BLaER1 treated with 17β-estradiol and CSF1 and Interleukin-3, amounts not matched to agents 10 nM and 100 nM (cell line): ENCODE measurements around the gene DIPK1C.

Experiments used
- H3K27ac ChIP-seq, 11 experiments: shearing (Covaris generic); formaldehyde crosslinking; 2 replicates each; pipeline ENCODE4 v1.8.1; 2022
- H3K27me3 ChIP-seq, 11 experiments: shearing (Covaris generic); formaldehyde crosslinking; 2 replicates each; pipeline ENCODE4 v1.8.1; 2022
- H3K36me3 ChIP-seq, 11 experiments: shearing (Covaris generic); formaldehyde crosslinking; 2 replicates each; pipeline ENCODE4 v1.8.1; 2022
- H3K4me1 ChIP-seq, 10 experiments: shearing (Covaris generic); formaldehyde crosslinking; 2 replicates each; pipeline ENCODE4 v1.8.1; 2022
- H3K4me2 ChIP-seq, 11 experiments: shearing (Covaris generic); formaldehyde crosslinking; 2 replicates each; pipeline ENCODE4 v1.8.1; 2022
- H3K4me3 ChIP-seq, 10 experiments: shearing (Covaris generic); formaldehyde crosslinking; 2 replicates each; pipeline ENCODE4 v1.8.1; 2022
- H3K9ac ChIP-seq, 11 experiments: shearing (Covaris generic); formaldehyde crosslinking; 2 replicates each; pipeline ENCODE4 v1.8.1; 2022
- H3K9me3 ChIP-seq, 11 experiments: shearing (Covaris generic); formaldehyde crosslinking; replicated peaks in 1 of 11; 2 replicates each; pipeline ENCODE4 v1.8.1; 2022
- H4K20me1 ChIP-seq, 11 experiments: shearing (Covaris generic); formaldehyde crosslinking; 2 replicates each; pipeline ENCODE4 v1.8.1; 2022
- Cebpa-rat ChIP-seq, 11 experiments: shearing (Covaris generic); IDR thresholded peaks; 2 replicates each; pipeline ENCODE4 v1.8.1; 2022

Gene DIPK1C

DNA sequence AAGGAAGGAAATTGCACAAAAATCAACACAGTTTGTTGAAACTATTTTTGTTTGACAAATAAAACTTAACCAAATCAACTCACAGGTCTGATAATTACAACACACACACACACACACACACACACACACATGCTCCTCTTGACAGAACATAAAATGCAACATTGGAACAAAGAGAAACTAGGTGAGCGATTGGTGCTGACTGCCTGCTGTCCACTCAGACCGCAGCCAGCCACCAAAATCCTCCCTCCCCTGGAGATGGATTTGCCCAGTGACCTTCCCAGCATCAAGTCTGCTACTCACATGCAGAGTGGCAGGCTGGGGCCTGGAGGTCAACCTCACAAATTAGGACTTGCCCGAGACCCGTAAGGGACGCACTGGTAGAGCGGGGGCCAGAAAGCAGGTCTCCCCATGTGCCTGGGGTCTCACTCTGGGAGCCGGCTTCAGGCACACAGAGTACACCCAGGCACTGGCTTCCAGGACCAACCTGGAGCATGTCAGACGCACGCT is 61.4 kb downstream of the DIPK1C start:
- peaks cover 0 to 44% (median 33%) of the 10 kb centered on the region in 11 experiments; a peak in 17 of 22 replicates for H3K9me3 ChIP-seq
- H3K4me3 ChIP-seq, result no peak overlapping the region; a peak in 1 of 20 replicates
- H3K4me1 ChIP-seq, result peaks cover 49 to 93% (median 83%) of the 10 kb centered on the region in 10 experiments

DNA sequence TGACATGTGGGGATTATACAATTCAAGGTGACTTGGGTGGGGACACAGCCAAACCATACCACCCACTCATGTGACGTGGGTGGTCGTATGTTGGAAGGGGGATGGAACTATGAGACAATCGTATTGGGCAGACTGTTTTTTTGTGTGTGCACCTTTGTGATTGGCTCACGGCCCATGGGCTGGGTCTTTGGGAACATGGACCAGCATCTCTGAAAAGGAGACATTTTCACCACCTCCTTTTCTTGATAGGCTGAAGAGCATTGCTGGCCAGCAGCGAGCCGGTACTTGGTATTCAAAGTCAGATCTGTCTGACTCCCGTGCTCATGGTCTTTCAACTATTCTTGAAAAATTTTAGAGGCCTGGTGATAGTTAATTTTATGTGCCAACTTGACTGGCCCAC is 62.1 kb downstream of the DIPK1C start:
- TF ChIP-seq Cebpa-rat (IDR thresholded peaks at IDR 0.05), result no peak
- peak overlapping the region in 9 of 11 experiments; percentile 39 to 89 (median 82); a peak in 16 of 22 replicates for H3K4me2 ChIP-seq
- H3K4me1 ChIP-seq, result peaks cover 43 to 93% (median 83%) of the 10 kb centered on the region in 10 experiments
- no peak overlapping the region for H3K9ac ChIP-seq
- H3K27me3 ChIP-seq, result no peaks in the 10 kb centered on the region
- peaks cover 2 to 51% (median 39%) of the 10 kb centered on the region in 11 experiments; a peak in 20 of 22 replicates for H3K9me3 ChIP-seq
- H3K27ac ChIP-seq, result peak overlapping the region in 8 of 11 experiments; percentile 88 to 100 (median 98); a peak in 16 of 22 replicates
- no peaks in the 10 kb centered on the region for H4K20me1 ChIP-seq
- peak overlapping the region in 1 of 10 experiments; percentile 31; a peak in 4 of 20 replicates for H3K4me3 ChIP-seq
- peaks cover 0 to 7% (median 0%) of the 10 kb centered on the region in 11 experiments; a peak in 2 of 22 replicates for H3K36me3 ChIP-seq

More for the DNA sequence above, 61.4 kb downstream of the DIPK1C start:
- Histone ChIP-seq H3K27ac (peak overlapping the region in 9 of 11 experiments; percentile 24 to 100 (median 97); a peak in 17 of 22 replicates), H3K36me3 (peaks cover 0 to 7% (median 0%) of the 10 kb centered on the region in 11 experiments; a peak in 2 of 22 replicates), H3K9ac (peak overlapping the region in 8 of 11 experiments; percentile 18 to 95 (median 88); a peak in 12 of 22 replicates), H4K20me1 (no peaks in the 10 kb centered on the region), H3K4me2 (peak overlapping the region in 10 of 11 experiments; percentile 3 to 90 (median 84); a peak in 19 of 22 replicates), H3K27me3 (no peaks in the 10 kb centered on the region)
- no peak for TF ChIP-seq Cebpa-rat (IDR thresholded peaks at IDR 0.05)

DNA sequence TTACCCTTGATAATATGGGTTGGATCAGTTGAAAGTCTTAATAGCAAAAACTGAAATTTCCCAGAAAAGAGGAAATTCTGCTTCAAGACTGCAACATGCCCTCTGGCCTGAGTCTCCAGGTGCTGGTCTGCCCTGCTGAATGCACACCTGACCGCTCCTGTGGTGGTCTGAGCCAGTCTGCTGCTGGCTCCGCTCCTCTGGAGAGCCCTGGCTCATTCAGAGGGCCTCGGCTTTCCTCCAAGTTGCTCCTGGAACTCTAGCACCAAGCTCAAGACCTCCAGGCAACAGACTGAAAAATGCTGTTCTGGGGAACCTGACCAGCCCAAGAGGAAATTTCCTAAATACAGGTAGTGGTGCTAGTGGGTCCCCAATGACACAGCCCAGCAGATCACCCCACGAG is 64.8 kb downstream of the DIPK1C start:
- Histone ChIP-seq H3K9me3 (peaks cover 5 to 68% (median 47%) of the 10 kb centered on the region in 11 experiments; a peak in 20 of 22 replicates), H3K27ac (peak overlapping the region in 7 of 11 experiments; percentile 27 to 66 (median 49); a peak in 13 of 22 replicates), H3K36me3 (peaks cover 0 to 7% (median 0%) of the 10 kb centered on the region in 11 experiments; a peak in 2 of 22 replicates), H4K20me1 (no peaks in the 10 kb centered on the region), H3K9ac (0 out of 22 replicates have a peak overlapping the region, but pooled peaks of 1 of the 11 experiments have one; percentile 1), H3K4me2 (peak overlapping the region in 8 of 11 experiments; percentile 5 to 56 (median 40); a peak in 12 of 22 replicates), H3K27me3 (no peaks in the 10 kb centered on the region), H3K4me3 (no peak overlapping the region), H3K4me1 (peaks cover 23 to 91% (median 78%) of the 10 kb centered on the region in 10 experiments)
- no peak for TF ChIP-seq Cebpa-rat (IDR thresholded peaks at IDR 0.05)

DNA sequence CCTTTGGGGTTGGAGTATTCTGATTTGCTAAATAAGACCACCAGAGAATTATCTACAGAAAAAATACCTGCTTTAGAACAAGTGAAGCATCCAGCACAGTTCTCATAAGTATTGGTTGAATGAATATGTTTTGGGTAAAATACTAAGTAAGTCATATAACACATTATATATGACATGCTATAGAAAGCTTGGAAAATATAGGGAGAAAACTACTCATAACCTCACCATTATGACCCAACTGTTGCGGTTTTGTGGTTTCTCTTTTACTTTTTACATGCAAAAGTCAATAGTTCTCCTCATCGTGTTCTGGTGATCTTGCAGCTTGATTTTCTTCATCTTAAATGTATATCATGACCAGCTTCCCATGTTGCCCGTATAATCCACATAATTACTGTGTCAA is 66.2 kb downstream of the DIPK1C start:
- no peak for TF ChIP-seq Cebpa-rat (IDR thresholded peaks at IDR 0.05)
- H3K27ac ChIP-seq, result peak overlapping the region in 7 of 11 experiments; percentile 36 to 66 (median 49); a peak in 8 of 22 replicates
- H3K4me3 ChIP-seq, result no peak overlapping the region; a peak in 1 of 20 replicates
- no peak overlapping the region for H3K9ac ChIP-seq
- H3K4me2 ChIP-seq, result peak overlapping the region in 8 of 11 experiments; percentile 30 to 56 (median 42); a peak in 14 of 22 replicates
- no peaks in the 10 kb centered on the region for H3K27me3 ChIP-seq
- peaks cover 5 to 65% (median 43%) of the 10 kb centered on the region in 11 experiments; a peak in 20 of 22 replicates for H3K9me3 ChIP-seq
- no peaks in the 10 kb centered on the region for H4K20me1 ChIP-seq
- H3K36me3 ChIP-seq, result peaks cover 0 to 7% (median 0%) of the 10 kb centered on the region in 11 experiments; a peak in 2 of 22 replicates
- H3K4me1 ChIP-seq, result peaks cover 12 to 76% (median 63%) of the 10 kb centered on the region in 10 experiments; a peak in 18 of 20 replicates

DNA sequence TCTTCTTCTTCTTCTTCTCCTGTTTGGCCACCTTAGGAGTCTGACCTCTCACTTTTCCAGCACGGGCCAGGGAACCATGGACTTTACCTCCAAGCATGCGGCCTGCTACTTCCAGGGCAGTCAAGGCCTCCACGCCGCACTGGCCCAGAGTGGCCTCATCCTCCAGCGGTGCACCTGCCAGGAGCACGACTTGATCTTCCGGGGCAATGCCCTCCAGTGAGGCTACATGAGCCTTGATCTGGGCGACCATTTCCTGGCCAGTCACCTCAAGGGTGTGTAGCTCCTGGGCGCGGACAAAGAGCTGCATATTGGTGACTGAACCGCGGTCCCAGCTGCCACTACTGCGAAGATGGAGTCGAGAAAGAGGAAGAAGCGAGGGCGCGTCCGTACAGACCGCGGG is 67.1 kb downstream of the DIPK1C start:
- peaks cover 4 to 56% (median 37%) of the 10 kb centered on the region in 11 experiments; a peak in 20 of 22 replicates for H3K9me3 ChIP-seq
- H3K36me3 ChIP-seq, result peaks cover 0 to 7% (median 0%) of the 10 kb centered on the region in 11 experiments; a peak in 2 of 22 replicates
- no peak overlapping the region for H3K9ac ChIP-seq
- H3K27ac ChIP-seq, result peak overlapping the region in 7 of 11 experiments; percentile 36 to 66 (median 49); a peak in 13 of 22 replicates
- H3K4me3 ChIP-seq, result 0 out of 20 replicates have a peak overlapping the region, but pooled peaks of 2 of the 10 experiments have one; percentile 4 to 15
- TF ChIP-seq Cebpa-rat (IDR thresholded peaks at IDR 0.05), result no peak
- H3K4me2 ChIP-seq, result peak overlapping the region in 8 of 11 experiments; percentile 30 to 56 (median 42); a peak in 11 of 22 replicates
- peaks cover 12 to 69% (median 54%) of the 10 kb centered on the region in 10 experiments; a peak in 18 of 20 replicates for H3K4me1 ChIP-seq
- no peaks in the 10 kb centered on the region for H3K27me3 ChIP-seq
- H4K20me1 ChIP-seq, result no peaks in the 10 kb centered on the region

DNA sequence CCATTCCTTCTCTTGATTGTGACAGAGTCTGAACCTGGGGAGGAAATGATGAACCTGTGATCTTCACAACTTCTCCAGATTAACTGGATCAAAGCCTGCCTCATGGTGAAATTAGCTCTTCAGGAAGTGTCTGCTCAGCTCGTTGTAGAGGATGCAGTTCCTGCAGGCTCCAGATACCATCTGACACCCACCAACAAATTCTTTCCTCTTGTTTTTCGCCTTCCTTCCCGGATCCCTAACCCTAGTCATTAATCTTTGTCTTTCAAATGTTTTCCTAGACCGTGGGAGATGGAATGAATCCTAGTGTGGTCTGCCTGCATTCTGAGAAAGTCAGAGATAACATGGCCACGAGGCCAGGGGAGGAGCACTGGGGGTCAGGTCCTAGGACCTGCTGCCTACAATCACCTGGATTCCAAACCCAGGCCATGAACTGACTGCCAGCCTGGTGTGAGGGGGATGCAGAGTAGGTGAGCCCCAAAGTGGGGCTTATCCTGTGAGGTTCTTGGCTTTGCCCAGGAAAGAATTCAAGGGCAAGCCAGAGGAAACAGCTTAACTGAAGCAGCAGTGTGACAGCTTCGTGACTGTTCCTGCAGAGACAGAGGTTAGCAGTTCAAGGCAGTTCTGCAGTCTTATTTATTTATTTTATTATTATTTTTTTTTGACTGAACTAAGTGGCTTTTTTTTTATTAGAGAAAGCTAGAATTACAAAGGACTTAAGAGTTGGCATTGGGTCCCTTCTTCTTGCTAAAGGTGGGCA is 67.8 kb downstream of the DIPK1C start:
- Histone ChIP-seq H3K4me2 (peak overlapping the region; percentile 3 to 60 (median 43); a peak in 18 of 22 replicates), H3K36me3 (peaks cover 0 to 7% (median 0%) of the 10 kb centered on the region in 11 experiments; a peak in 1 of 22 replicates), H4K20me1 (no peaks in the 10 kb centered on the region), H3K9ac (0 out of 22 replicates have a peak overlapping the region, but pooled peaks of 1 of the 11 experiments have one; percentile 2), H3K4me1 (peaks cover 12 to 69% (median 48%) of the 10 kb centered on the region in 10 experiments; a peak in 18 of 20 replicates), H3K4me3 (no peak overlapping the region), H3K27ac (peak overlapping the region in 8 of 11 experiments; percentile 19 to 66 (median 44); a peak in 15 of 22 replicates), H3K9me3 (peaks cover 0 to 50% (median 31%) of the 10 kb centered on the region in 11 experiments; a peak in 19 of 22 replicates), H3K27me3 (no peaks in the 10 kb centered on the region)
- TF ChIP-seq Cebpa-rat (IDR thresholded peaks at IDR 0.05), result no peak

DNA sequence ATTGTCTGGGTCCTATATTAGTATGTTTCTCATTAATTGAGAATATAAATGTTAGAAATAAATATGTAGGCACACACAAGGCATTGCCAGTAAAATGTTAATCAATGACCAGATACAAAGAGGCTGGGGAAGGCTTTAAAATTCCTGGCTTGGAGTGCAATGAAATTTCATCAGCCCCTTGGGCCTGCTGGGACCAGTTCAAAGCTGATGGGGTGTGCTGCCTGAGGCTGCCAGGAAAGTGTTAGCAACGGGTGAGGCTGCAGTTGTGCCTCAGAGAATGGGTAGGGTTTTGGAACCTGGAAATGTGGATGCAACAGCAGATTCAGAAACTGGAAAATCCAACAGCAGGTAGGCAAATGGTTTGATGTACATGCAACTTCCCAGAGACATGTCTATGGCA is 68.9 kb downstream of the DIPK1C start:
- H3K9ac ChIP-seq, result no peak overlapping the region
- peak overlapping the region in 8 of 11 experiments; percentile 9 to 60 (median 48); a peak in 8 of 22 replicates for H3K4me2 ChIP-seq
- H3K9me3 ChIP-seq, result peaks cover 0 to 42% (median 26%) of the 10 kb centered on the region in 11 experiments; a peak in 19 of 22 replicates
- no peak for TF ChIP-seq Cebpa-rat (IDR thresholded peaks at IDR 0.05)
- H3K4me1 ChIP-seq, result peaks cover 12 to 62% (median 44%) of the 10 kb centered on the region in 10 experiments; a peak in 18 of 20 replicates
- H3K27me3 ChIP-seq, result no peaks in the 10 kb centered on the region
- H3K27ac ChIP-seq, result peak overlapping the region in 2 of 11 experiments; percentile 49 to 51; a peak in 2 of 22 replicates
- 0 out of 22 replicates have a peak, but pooled peaks cover 0 to 7% (median 0%) of the 10 kb centered on the region in 11 experiments for H3K36me3 ChIP-seq
- no peak overlapping the region for H3K4me3 ChIP-seq
- H4K20me1 ChIP-seq, result no peaks in the 10 kb centered on the region

DNA sequence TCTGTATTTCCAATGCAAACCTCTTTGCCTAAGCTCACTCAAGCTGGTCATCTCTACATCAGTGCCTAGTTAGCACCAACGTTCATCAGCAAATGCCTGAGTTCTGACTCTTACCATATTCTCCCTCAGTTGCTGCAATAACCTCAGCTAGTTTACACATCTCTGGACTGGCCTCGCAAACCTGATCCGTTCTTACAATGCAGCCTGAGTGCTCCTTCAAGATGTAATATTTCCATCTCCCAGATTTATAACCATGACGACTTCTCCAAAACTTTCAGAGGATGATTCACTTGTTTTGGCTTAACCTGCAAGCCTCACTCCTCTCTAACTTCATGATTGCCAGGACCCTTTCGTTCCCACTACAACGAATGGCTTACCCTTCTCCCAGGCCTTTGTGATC is 69.7 kb downstream of the DIPK1C start:
- Histone ChIP-seq H3K4me2 (no peak overlapping the region), H3K36me3 (peaks cover 0 to 6% (median 0%) of the 10 kb centered on the region in 11 experiments; a peak in 1 of 22 replicates), H3K4me3 (no peak overlapping the region), H3K27me3 (no peaks in the 10 kb centered on the region), H3K4me1 (peaks cover 12 to 58% (median 40%) of the 10 kb centered on the region in 10 experiments; a peak in 18 of 20 replicates), H3K9me3 (peaks cover 4 to 44% (median 27%) of the 10 kb centered on the region in 11 experiments), H3K9ac (no peak overlapping the region), H3K27ac (no peak overlapping the region), H4K20me1 (no peaks in the 10 kb centered on the region)
- TF ChIP-seq Cebpa-rat (IDR thresholded peaks at IDR 0.05), result no peak
